ENCODE data around the gene GNAS-AS1.

Gene GNAS-AS1

GRCh38 chr20:58854638-58855471 is 4.2 kb upstream of the GNAS-AS1 start:
- DNase-seq, result no peak

GRCh38 chr20:58853976-58854637 is 3.4 kb upstream of the GNAS-AS1 start:
- DNase-seq, result no peak

- DNase-seq, result no peak
Observed at GRCh38 chr20:58853466-58853865, 2.8 kb upstream of the GNAS-AS1 start.

GRCh38 chr20:58852543-58853271 is 2.0 kb upstream of the GNAS-AS1 start, which contains the start of gene GNAS:
Gene GNAS (plus strand): TSS chr20:58852716.
- no peak for DNase-seq

GRCh38 chr20:58851969-58852458 is 1.3 kb upstream of the GNAS-AS1 start:
- no peak for DNase-seq

- no peak for DNase-seq
Observed at GRCh38 chr20:58851221-58851968, 693 bp upstream of the GNAS-AS1 start.

GRCh38 chr20:58847463-58847862 is 3.2 kb downstream of the GNAS-AS1 start:
- DNase-seq, result no peak

- DNase-seq, result no peak
Observed at GRCh38 chr20:58845706-58846105, 5.0 kb downstream of the GNAS-AS1 start.

- DNase-seq, result no peak
Observed at GRCh38 chr20:58843128-58843556, 7.6 kb downstream of the GNAS-AS1 start.

GRCh38 chr20:58842276-58842675 is 8.4 kb downstream of the GNAS-AS1 start:
- no peak for DNase-seq

GRCh38 chr20:58841539-58842264 is 9.0 kb downstream of the GNAS-AS1 start:
- no peak for DNase-seq

- no peak for DNase-seq
Observed at GRCh38 chr20:58840816-58841538, 9.7 kb downstream of the GNAS-AS1 start.

GRCh38 chr20:58839991-58840747 is 10.5 kb downstream of the GNAS-AS1 start:
- no peak for DNase-seq

GRCh38 chr20:58839474-58839874 is 11.2 kb downstream of the GNAS-AS1 start:
- DNase-seq, result peak; percentile 18

- DNase-seq, result no peak
Observed at GRCh38 chr20:58838174-58838573, 12.5 kb downstream of the GNAS-AS1 start.

- no peak for DNase-seq
Observed at GRCh38 chr20:58837717-58838116, 13.0 kb downstream of the GNAS-AS1 start.

GRCh38 chr20:58836616-58837204 is 14.0 kb downstream of the GNAS-AS1 start:
- DNase-seq, result no peak

- no peak for DNase-seq
Observed at GRCh38 chr20:58835231-58835630, 15.5 kb downstream of the GNAS-AS1 start.

- no peak for DNase-seq
Observed at GRCh38 chr20:58833921-58834320, 16.8 kb downstream of the GNAS-AS1 start.

- DNase-seq, result no peak
Observed at GRCh38 chr20:58832457-58832856, 18.2 kb downstream of the GNAS-AS1 start.
